NCI-H2171 treated with DMSO at 0.1 percent for 48 hours (cell line): Measurements from ENCODE around the gene SLC35F1.
A peak's percentile ranks its signal among the peaks of the same experiment; 100 is the strongest.
"Not testable (repeated sequence)": the region's sequence is repeated elsewhere in the genome, so short reads cannot be mapped to it uniquely, and the experiment has no call there.

ENCODE experiments used
- DNase-seq: peaks from one replicate; lab custom pipeline; 2025; lab: John Stamatoyannopoulos, UW

SLC35F1 gene

GRCh38 chr6:117927866-117928265 lies 20.8 kb downstream of the SLC35F1 start:
- DNase-seq = no peak

GRCh38 chr6:117928833-117929232 lies 21.8 kb downstream of the SLC35F1 start:
- no peak for DNase-seq

- DNase-seq = no peak
Observed at GRCh38 chr6:117929501-117929900, 22.4 kb downstream of the SLC35F1 start.

GRCh38 chr6:117930645-117931044 lies 23.6 kb downstream of the SLC35F1 start:
- DNase-seq = no peak

GRCh38 chr6:117932001-117932400 lies 24.9 kb downstream of the SLC35F1 start:
- DNase-seq = no peak

GRCh38 chr6:117932676-117933075 lies 25.6 kb downstream of the SLC35F1 start:
- no peak for DNase-seq

GRCh38 chr6:117933471-117933870 lies 26.4 kb downstream of the SLC35F1 start:
- DNase-seq = no peak

GRCh38 chr6:117938311-117938995 lies 31.4 kb downstream of the SLC35F1 start:
- peak; percentile 9 for DNase-seq

GRCh38 chr6:117947234-117947633 lies 40.2 kb downstream of the SLC35F1 start:
- DNase-seq = no peak

GRCh38 chr6:117951783-117952182 lies 44.7 kb downstream of the SLC35F1 start:
- peak; percentile 7 for DNase-seq

- no peak for DNase-seq
Observed at GRCh38 chr6:117955684-117956256, 48.7 kb downstream of the SLC35F1 start.

- no peak for DNase-seq
Observed at GRCh38 chr6:117956386-117956785, 49.3 kb downstream of the SLC35F1 start.

GRCh38 chr6:117958536-117958935 lies 51.5 kb downstream of the SLC35F1 start:
- no peak for DNase-seq

- DNase-seq = no peak
Observed at GRCh38 chr6:117960877-117961276, 53.8 kb downstream of the SLC35F1 start.

GRCh38 chr6:117961301-117961700 lies 54.2 kb downstream of the SLC35F1 start:
- DNase-seq = no peak

- not testable (repeated sequence) for DNase-seq
Observed at GRCh38 chr6:117965763-117966162, 58.7 kb downstream of the SLC35F1 start.

GRCh38 chr6:117971637-117972036 lies 64.6 kb downstream of the SLC35F1 start:
- DNase-seq = no peak

- no peak for DNase-seq
Observed at GRCh38 chr6:117974914-117975627, 68.0 kb downstream of the SLC35F1 start.

- DNase-seq = peak; percentile 53
Observed at GRCh38 chr6:117976030-117976651, 69.1 kb downstream of the SLC35F1 start.

- no peak for DNase-seq
Observed at GRCh38 chr6:117985916-117986315, 78.9 kb downstream of the SLC35F1 start.

- no peak for DNase-seq
Observed at GRCh38 chr6:117986396-117986795, 79.3 kb downstream of the SLC35F1 start.

- DNase-seq = no peak
Observed at GRCh38 chr6:117989086-117989485, 82.0 kb downstream of the SLC35F1 start.

- DNase-seq = no peak
Observed at GRCh38 chr6:117990151-117990550, 83.1 kb downstream of the SLC35F1 start.
